ENCODE data around the gene GMPPB. TPM values are rescaled to one million over a fixed set of nuclear protein-coding genes. Genes with fewer than 3 reads are reported as not detected.
"Not testable (repeated sequence)": the region's sequence is repeated elsewhere in the genome, so short reads cannot be mapped to it uniquely, and the experiment has no call there.

GMPPB gene
- total RNA-seq, 2 donors from 2014 or later = 22.4 to 38.7 TPM

DNA sequence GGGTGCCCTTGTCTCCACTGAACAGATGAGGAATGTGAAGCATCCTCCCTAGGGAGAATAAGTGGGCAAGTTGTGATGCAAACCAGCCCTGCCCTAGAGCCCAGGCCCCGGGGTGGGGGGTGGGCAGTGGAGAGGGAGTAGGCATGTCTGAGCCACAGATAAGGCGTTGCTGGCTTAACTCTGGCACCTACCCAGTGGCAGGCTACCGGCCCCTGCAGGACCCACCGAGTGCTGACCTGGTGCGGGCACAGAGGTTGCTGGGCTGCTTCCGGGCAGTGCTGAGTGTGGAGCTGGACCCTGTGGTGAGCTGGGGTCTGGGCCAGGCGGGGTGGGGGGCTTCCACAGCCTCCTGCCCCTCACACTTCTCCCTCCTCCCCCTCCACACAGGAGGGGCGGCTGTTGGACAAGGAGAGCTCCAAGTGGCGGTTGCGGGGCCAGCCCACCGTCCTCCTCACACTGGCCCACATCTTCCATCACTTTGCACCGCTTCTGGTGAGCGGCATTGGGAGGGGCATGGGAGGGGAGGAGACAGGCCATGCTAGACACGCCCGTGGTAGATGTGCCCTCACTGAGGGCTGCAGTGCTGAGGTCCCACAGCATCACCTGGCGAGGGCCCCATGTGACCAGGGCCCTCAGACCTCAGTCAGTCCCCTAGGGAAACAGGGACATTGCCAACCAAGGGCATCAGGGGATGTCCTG, 24.3 kb downstream of the GMPPB start:
- H3K27ac Mint-ChIP-seq = no peak overlapping the region
- no peak for ATAC-seq (replicated peaks)
- no peaks in the 10 kb centered on the region for H3K4me1 Mint-ChIP-seq
- H3K9me3 Mint-ChIP-seq = no peaks in the 10 kb centered on the region
- no peak overlapping the region for H3K4me3 Mint-ChIP-seq
- peaks cover 16% of the 10 kb centered on the region for H3K36me3 Mint-ChIP-seq (ENCODE audit: low read depth)
- no peaks in the 10 kb centered on the region for H3K27me3 Mint-ChIP-seq

DNA sequence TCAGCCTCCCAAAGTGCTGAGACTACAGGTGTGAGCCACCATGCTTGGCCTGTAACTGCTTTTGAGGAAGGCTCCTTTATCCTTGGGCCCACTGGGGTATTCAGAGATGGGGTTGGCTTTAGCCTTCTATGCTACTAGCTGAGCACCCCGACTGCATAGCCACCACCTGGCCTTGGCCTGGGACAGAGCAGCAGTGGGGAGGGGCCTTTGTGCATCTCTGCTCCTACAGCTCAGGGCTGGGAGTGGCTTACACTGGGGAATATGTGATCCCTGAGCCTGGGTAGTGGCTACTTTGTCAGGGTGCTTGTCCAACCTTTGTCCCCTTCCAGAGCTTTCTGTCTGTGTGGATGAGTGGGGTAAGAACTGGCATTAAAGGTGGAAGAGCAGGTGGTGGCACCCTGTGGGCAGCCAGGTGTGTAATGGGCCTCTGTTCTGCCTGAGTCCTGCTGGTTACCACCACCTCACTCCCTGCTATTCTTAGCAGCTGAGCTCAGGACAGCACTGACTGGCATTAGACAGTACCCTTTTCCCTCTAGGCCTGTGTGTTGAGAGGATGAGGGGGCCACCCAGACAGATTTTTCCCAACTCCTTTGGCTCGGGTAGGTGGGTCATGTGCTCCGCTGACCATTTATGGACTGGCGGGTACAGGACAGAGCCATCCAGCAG, 28.3 kb downstream of the GMPPB start:
- H3K4me3 Mint-ChIP-seq; H3K4me1 Mint-ChIP-seq; H3K27me3 Mint-ChIP-seq; H3K9me3 Mint-ChIP-seq; H3K27ac Mint-ChIP-seq; ATAC-seq (replicated peaks): not testable (repeated sequence)
- peaks cover 10% of the 10 kb centered on the region for H3K36me3 Mint-ChIP-seq (ENCODE audit: low read depth)

DNA sequence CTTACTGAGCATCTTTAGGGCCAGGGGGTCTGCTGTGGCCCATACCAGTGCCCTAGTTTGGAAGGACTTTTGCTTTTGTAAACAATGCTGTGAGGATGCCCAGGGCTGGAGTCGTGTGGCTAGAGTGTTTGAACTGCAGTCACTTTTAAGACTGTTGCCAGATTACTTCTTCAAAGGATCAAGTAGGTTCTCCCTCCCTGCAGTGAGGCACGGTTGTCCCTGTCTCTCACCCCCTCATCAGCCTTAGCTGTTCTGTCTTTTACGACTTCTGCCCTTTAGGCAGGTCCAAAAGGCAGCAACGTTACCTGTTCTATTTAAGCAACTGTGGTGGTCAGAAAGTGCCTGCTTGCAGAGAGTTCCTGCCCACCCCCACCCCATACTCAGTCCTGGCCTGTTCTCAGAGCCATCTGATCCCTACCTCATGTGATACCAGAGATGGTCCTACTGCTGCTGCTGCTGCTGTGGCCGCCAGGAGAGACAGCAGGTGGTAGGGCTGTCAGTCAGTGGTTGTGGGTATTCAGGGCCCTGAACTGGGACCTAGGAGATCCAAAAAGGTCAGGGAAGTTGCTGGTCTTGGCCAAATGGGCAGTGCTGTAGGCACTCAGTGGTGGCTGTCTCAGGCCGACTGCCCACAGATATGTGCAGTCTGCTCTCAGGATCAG, 29.2 kb downstream of the GMPPB start:
- peaks cover 12% of the 10 kb centered on the region for H3K36me3 Mint-ChIP-seq (ENCODE audit: low read depth)
- not testable (repeated sequence) for H3K27me3 Mint-ChIP-seq; ATAC-seq (replicated peaks); H3K4me3 Mint-ChIP-seq; H3K9me3 Mint-ChIP-seq; H3K4me1 Mint-ChIP-seq
- H3K27ac Mint-ChIP-seq = peak overlapping the region; percentile 50

- not testable (repeated sequence) for ATAC-seq (replicated peaks); H3K27me3 Mint-ChIP-seq; H3K4me1 Mint-ChIP-seq; H3K9me3 Mint-ChIP-seq; H3K27ac Mint-ChIP-seq
- Mint-ChIP-seq H3K4me3 (peak overlapping the region; percentile 96), H3K36me3 (ENCODE audit: low read depth) (peaks cover 20% of the 10 kb centered on the region)
These were observed 32.3 kb downstream of the GMPPB start for GRCh38 chr3:49691481-49691880.

DNA sequence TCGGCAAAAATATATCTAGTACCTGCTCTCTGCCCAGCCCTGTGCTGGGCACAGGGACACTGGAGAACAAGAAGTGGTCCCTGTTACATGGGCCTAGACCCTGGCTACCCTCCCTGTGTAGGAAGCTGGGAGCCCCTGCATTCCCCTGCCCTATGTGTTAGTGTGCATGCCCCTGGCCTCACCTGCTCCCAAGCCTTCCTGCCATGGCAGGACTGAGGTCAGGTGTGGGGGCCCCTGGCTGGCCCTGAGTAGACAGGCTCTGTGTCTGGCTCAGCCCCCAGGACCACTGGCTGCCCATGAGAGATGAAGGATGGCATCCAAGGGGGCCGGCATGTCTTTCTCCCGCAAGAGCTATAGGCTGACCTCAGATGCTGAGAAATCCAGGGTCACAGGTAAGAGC, 32.9 kb downstream of the GMPPB start:
- not testable (repeated sequence) for H3K27me3 Mint-ChIP-seq; ATAC-seq (replicated peaks); H3K9me3 Mint-ChIP-seq; H3K4me1 Mint-ChIP-seq
- H3K4me3 Mint-ChIP-seq = peak overlapping the region; percentile 96
- H3K36me3 Mint-ChIP-seq (ENCODE audit: low read depth) = peaks cover 20% of the 10 kb centered on the region
- peak overlapping the region; percentile 99 for H3K27ac Mint-ChIP-seq

DNA sequence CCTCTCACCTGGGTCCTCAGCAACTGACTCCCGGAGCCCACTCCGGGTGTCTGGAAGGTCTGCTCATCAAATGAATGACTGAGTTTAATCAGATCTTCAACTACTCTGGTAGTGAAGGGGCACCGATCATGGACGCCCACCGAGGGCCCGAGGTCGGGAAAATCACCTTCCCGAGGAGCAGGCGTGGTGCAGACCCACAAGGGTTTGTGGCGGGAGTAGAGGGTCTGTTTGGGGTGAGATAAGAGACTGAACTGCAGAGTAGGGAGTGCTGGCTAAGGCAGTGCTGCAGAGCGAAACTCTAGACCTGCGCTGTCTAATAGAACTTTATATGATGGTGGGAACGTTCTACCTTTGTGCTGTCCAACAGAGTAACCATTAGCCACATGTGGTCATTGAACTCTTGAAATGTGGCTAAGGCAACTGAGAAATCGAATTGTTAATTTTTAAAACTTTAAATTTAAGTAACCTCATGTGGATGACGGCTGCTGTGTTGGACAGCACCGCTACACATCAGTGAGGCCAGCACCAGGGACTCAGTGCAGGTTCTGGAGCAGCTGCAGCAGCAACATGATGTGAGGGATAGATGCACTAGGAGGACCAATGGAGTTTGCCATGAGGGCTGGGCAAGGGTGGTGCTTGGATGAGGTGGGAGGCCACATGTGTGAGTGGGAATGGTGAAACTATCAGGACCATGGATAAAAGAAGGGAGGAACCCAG, 33.7 kb downstream of the GMPPB start:
- H3K4me1 Mint-ChIP-seq; ATAC-seq (replicated peaks); H3K27me3 Mint-ChIP-seq; H3K9me3 Mint-ChIP-seq: not testable (repeated sequence)
- Mint-ChIP-seq H3K27ac (peak overlapping the region; percentile 99), H3K36me3 (ENCODE audit: low read depth) (peaks cover 20% of the 10 kb centered on the region), H3K4me3 (peak overlapping the region; percentile 96)

- Mint-ChIP-seq H3K36me3 (ENCODE audit: low read depth) (peaks cover 18% of the 10 kb centered on the region), H3K9me3 (no peaks in the 10 kb centered on the region), H3K27me3 (no peaks in the 10 kb centered on the region), H3K4me1 (peaks cover 10% of the 10 kb centered on the region), H3K27ac (peak within 1 kb of the TSS; percentile 99), H3K4me3 (peak within 1 kb of the TSS; percentile 96)
- peak; percentile 81 for ATAC-seq (replicated peaks)
These were observed 34.5 kb downstream of the GMPPB start, which contains the start of the genes MST1 and RNF123 for GRCh38 chr3:49689046-49689907. TSS of gene MST1 (minus strand) at chr3:49689474. CDS start at chr3:49688691, 783 bp downstream. TSS of gene RNF123 (plus strand) at chr3:49689557. CDS start at chr3:49691166, 1,609 bp downstream.

DNA sequence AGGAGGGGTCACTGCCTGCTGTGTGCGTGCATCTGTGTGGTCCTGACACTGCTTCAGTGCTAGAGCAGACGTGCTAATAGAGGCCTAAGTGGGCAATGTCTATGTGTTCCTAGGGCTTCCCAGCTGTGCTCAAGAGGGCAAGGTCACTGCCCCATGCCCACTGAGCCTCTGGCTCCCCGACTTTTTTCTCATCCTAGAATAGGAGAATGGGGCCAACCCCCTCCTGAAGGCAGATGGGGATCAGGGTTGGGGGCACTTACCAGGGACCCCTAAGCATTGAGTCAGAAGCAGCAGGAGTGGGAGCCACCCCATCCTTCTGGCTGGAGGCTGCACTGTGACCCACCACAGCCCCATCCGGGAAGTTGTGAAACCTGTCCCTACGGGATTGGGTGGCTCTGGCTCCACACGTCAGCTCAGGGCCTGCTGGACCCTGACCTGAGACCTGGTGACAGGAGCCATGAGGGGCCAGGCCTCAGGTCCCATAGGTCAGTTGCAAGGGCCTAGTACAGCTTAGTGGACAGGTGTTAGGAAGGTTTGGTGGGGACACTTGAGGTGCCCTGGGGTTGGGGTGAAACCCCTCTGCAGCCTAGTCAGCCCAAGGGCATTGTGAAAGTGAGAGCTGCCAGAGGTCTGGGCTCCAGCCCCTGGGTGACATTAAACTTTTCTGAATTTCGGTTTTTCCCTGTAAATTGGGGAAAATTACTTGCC, 35.3 kb downstream of the GMPPB start:
- not testable (repeated sequence) for ATAC-seq (replicated peaks); H3K9me3 Mint-ChIP-seq; H3K27me3 Mint-ChIP-seq; H3K4me1 Mint-ChIP-seq
- Mint-ChIP-seq H3K4me3 (peak overlapping the region; percentile 96), H3K27ac (peak overlapping the region; percentile 99), H3K36me3 (ENCODE audit: low read depth) (peaks cover 14% of the 10 kb centered on the region)

DNA sequence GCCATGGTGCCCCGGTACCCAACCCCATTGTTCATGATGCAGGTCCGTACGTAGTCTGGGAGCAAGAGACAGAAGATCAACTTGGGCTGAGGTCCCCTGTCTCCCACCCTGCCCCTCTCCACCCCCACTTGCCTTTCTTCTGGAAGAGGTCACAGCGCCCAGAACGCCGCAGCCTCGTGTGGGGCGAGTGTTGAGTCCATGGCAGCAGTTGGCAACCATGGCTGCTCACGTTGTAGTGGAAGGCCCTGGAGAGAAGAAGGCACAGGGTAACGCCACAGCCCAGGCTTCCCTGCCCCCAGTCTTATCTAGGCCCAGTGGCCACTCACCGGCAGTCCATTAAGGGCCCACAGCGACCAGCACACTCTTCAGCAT, 36.3 kb downstream of the GMPPB start:
- H3K9me3 Mint-ChIP-seq; H3K4me1 Mint-ChIP-seq; ATAC-seq (replicated peaks); H3K27ac Mint-ChIP-seq; H3K27me3 Mint-ChIP-seq: not testable (repeated sequence)
- Mint-ChIP-seq H3K36me3 (ENCODE audit: low read depth) (peaks cover 24% of the 10 kb centered on the region), H3K4me3 (peak overlapping the region; percentile 96)

GRCh38 chr3:49686769-49687423, 36.9 kb downstream of the GMPPB start:
- ATAC-seq (replicated peaks) = peak; percentile 50
- not testable (repeated sequence) for H3K9me3 Mint-ChIP-seq
- peak overlapping the region; percentile 96 for H3K4me3 Mint-ChIP-seq

GRCh38 chr3:49686346-49686745, 37.4 kb downstream of the GMPPB start:
- Mint-ChIP-seq H3K4me3 (peak overlapping the region; percentile 96), H3K36me3 (ENCODE audit: low read depth) (peaks cover 24% of the 10 kb centered on the region)
- H3K27ac Mint-ChIP-seq, H3K9me3 Mint-ChIP-seq, H3K4me1 Mint-ChIP-seq, H3K27me3 Mint-ChIP-seq: not testable (repeated sequence)
- peak; percentile 25 for ATAC-seq (replicated peaks)

More at GRCh38 chr3:49686769-49687423, 36.9 kb downstream of the GMPPB start:
- H3K27me3 Mint-ChIP-seq, H3K4me1 Mint-ChIP-seq, H3K27ac Mint-ChIP-seq: not testable (repeated sequence)
- peaks cover 24% of the 10 kb centered on the region for H3K36me3 Mint-ChIP-seq (ENCODE audit: low read depth)

GRCh38 chr3:49685846-49686245, 37.9 kb downstream of the GMPPB start:
- not testable (repeated sequence) for H3K4me1 Mint-ChIP-seq, H3K27ac Mint-ChIP-seq, H3K27me3 Mint-ChIP-seq, H3K9me3 Mint-ChIP-seq
- Mint-ChIP-seq H3K4me3 (peak overlapping the region; percentile 96), H3K36me3 (ENCODE audit: low read depth) (peaks cover 25% of the 10 kb centered on the region)
- ATAC-seq (replicated peaks) = peak; percentile 0

GRCh38 chr3:49685103-49685502, 38.6 kb downstream of the GMPPB start:
- Mint-ChIP-seq H3K4me3 (peak overlapping the region; percentile 27), H3K36me3 (ENCODE audit: low read depth) (peaks cover 32% of the 10 kb centered on the region)
- H3K4me1 Mint-ChIP-seq; H3K27ac Mint-ChIP-seq; H3K27me3 Mint-ChIP-seq; H3K9me3 Mint-ChIP-seq; ATAC-seq (replicated peaks): not testable (repeated sequence)

Data from activated T-helper 17 cell treated with anti-CD3 and anti-CD28 coated beads, Interleukin-2, amount 50 U/mL, for 72 hours (primary cell).